Esophagus squamous epithelium (tissue), 4 donors: ENCODE measurements around the gene COL4A3.

ENCODE experiments used
- POLR2A ChIP-seq, 4 donors: fragments of 450-650 bp; IDR thresholded peaks; one replicate each; pipeline ENCODE4 v1.6.1; 2017; ENCODE audit warnings: antibody characterized with exemption in 4 of 4, mild to moderate bottlenecking in 4 of 4, moderate library complexity in 3 of 4
- TF ChIP-seq, protein P1 (sequence below), 6 experiments: fragments of 450-650 bp in 4 of 6; fragments of 200-600 bp in 2 of 6; sonication (generic) in 2 of 6; IDR thresholded peaks; one replicate each; pipeline ENCODE4 v1.5.1; 2016 to 2019; ENCODE audit warnings: antibody characterized with exemption in 6 of 6, mild to moderate bottlenecking in 4 of 6, moderate library complexity in 4 of 6

DNA sequence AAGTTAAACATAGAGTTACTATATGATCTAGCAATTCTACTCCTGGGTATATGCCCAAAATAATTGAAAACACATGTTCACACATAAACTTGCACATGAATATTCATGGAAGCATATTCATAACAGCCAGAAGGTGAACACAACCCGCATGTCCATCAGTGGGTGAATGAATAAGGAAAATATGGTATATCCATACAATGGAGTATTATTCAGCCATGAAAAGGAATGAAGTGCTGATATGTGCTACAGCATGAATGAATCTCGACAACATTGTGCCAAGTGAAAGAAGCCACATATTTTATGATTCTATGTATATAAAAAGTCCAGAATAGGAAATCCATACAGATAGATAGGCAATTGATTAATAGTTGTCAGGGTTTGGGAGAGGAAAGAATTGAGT lies 16.3 kb upstream of the COL4A3 start:
- TF ChIP-seq, protein P1, sequence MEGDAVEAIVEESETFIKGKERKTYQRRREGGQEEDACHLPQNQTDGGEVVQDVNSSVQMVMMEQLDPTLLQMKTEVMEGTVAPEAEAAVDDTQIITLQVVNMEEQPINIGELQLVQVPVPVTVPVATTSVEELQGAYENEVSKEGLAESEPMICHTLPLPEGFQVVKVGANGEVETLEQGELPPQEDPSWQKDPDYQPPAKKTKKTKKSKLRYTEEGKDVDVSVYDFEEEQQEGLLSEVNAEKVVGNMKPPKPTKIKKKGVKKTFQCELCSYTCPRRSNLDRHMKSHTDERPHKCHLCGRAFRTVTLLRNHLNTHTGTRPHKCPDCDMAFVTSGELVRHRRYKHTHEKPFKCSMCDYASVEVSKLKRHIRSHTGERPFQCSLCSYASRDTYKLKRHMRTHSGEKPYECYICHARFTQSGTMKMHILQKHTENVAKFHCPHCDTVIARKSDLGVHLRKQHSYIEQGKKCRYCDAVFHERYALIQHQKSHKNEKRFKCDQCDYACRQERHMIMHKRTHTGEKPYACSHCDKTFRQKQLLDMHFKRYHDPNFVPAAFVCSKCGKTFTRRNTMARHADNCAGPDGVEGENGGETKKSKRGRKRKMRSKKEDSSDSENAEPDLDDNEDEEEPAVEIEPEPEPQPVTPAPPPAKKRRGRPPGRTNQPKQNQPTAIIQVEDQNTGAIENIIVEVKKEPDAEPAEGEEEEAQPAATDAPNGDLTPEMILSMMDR (IDR thresholded peaks at IDR 0.05): no peak
- no peak for TF ChIP-seq POLR2A (IDR thresholded peaks at IDR 0.05)
